HEK293 (cell line): ENCODE measurements around the gene B4GALNT3.
A peak's percentile ranks its signal among the peaks of the same experiment; 100 is the strongest.

Source experiments
- CTCF ChIA-PET: fragments of 350-600 bp; formaldehyde crosslinking; extraction: SDS; loops from one replicate; lab custom pipeline; 2021; ENCODE audit warnings: antibody characterized with exemption; lab: Yijun Ruan, JAX
- POLR2A ChIA-PET: fragments of 300-600 bp; formaldehyde crosslinking; extraction: SDS; loops from one replicate; lab custom pipeline; 2020; ENCODE audit warnings: antibody characterized with exemption, inconsistent platforms; lab: Yijun Ruan, JAX
- H3K27ac ChIP-seq: fragments of 200-500 bp; sonication (Bioruptor generic); 2 replicates; pipeline ENCODE4 v1.5.1; 2014; ENCODE audit warnings: low read depth, low read length, control low read depth, inconsistent platforms; ENCODE audit errors: extremely low read depth
- H3K36me3 ChIP-seq, 2 experiments: fragments of 200-500 bp in 1 of 2; sonication (Bioruptor generic) in 1 of 2; 1 replicate in 1 of 2; 2 replicates in 1 of 2; pipeline ENCODE4 v1.5.1; 2014 to 2017; ENCODE audit warnings: inconsistent platforms in 2 of 2, low read length in 2 of 2; ENCODE audit not compliant: control insufficient read depth in 2 of 2, insufficient read depth in 1 of 2
- H3K4me1 ChIP-seq: fragments of 200-500 bp; sonication (Bioruptor generic); 2 replicates; pipeline ENCODE4 v1.5.1; 2014; ENCODE audit warnings: mild to moderate bottlenecking, low read length, inconsistent platforms; ENCODE audit not compliant: control insufficient read depth, insufficient read depth
- H3K4me3 ChIP-seq: 2 replicates; pipeline ENCODE4 v1.5.1; 2011; ENCODE audit warnings: low read depth, mild to moderate bottlenecking, control low read depth, low read length, moderate library complexity
- H3K9me3 ChIP-seq: fragments of 200-500 bp; sonication (Bioruptor generic); 2 replicates; pipeline ENCODE4 v1.5.1; 2014; ENCODE audit warnings: low read depth, low read length, inconsistent platforms; ENCODE audit not compliant: control insufficient read depth, insufficient read depth
- PRDM1 ChIP-seq: fragments of 450-650 bp; formaldehyde crosslinking; IDR thresholded peaks from 2 replicates; pipeline ENCODE4; 2016; ENCODE audit warnings: missing biosample characterization, missing genetic modification characterization
- SCRT1 ChIP-seq: fragments of 450-650 bp; formaldehyde crosslinking; IDR thresholded peaks from 2 replicates; pipeline ENCODE4 v1.5.1; 2016; ENCODE audit warnings: missing biosample characterization, missing genetic modification characterization, borderline replicate concordance
- SCRT2 ChIP-seq: fragments of 450-650 bp; formaldehyde crosslinking; IDR thresholded peaks from 2 replicates; pipeline ENCODE4 v1.5.1; 2016; ENCODE audit warnings: missing biosample characterization, missing genetic modification characterization
- ZBTB17 ChIP-seq: fragments of 450-650 bp; formaldehyde crosslinking; IDR thresholded peaks from 2 replicates; pipeline ENCODE4 v1.5.1; 2016; ENCODE audit warnings: missing biosample characterization, missing genetic modification characterization
- ZBTB20 ChIP-seq: fragments of 450-650 bp; formaldehyde crosslinking; IDR thresholded peaks from 2 replicates; pipeline ENCODE4 v1.5.1; 2016; ENCODE audit warnings: missing biosample characterization, missing genetic modification characterization
- ZBTB48 ChIP-seq: fragments of 450-650 bp; formaldehyde crosslinking; IDR thresholded peaks from 2 replicates; pipeline ENCODE4 v1.5.1; 2016; ENCODE audit warnings: missing biosample characterization, missing genetic modification characterization
- ZNF335 ChIP-seq: fragments of 450-650 bp; formaldehyde crosslinking; conservative IDR thresholded peaks from 2 replicates; pipeline ENCODE4 v1.5.1; 2016; ENCODE audit warnings: missing biosample characterization, missing genetic modification characterization
- ZNF473 ChIP-seq: fragments of 450-650 bp; formaldehyde crosslinking; IDR thresholded peaks from 2 replicates; pipeline ENCODE4 v1.5.1; 2017; ENCODE audit warnings: missing biosample characterization, missing genetic modification characterization
- ZNF521 ChIP-seq: fragments of 450-650 bp; formaldehyde crosslinking; IDR thresholded peaks from 2 replicates; pipeline ENCODE4 v1.5.1; 2017; ENCODE audit warnings: missing biosample characterization, mild to moderate bottlenecking, missing genetic modification characterization
- ZNF600 ChIP-seq: fragments of 450-650 bp; formaldehyde crosslinking; IDR thresholded peaks from 2 replicates; pipeline ENCODE4 v1.5.1; 2016; ENCODE audit warnings: missing biosample characterization, missing genetic modification characterization
- ZNF621 ChIP-seq: fragments of 450-650 bp; formaldehyde crosslinking; IDR thresholded peaks from 2 replicates; pipeline ENCODE4 v1.5.1; 2017; ENCODE audit warnings: missing biosample characterization, missing genetic modification characterization
- ZNF777 ChIP-seq: fragments of 450-650 bp; formaldehyde crosslinking; IDR thresholded peaks from 2 replicates; pipeline ENCODE4 v1.5.1; 2017; ENCODE audit warnings: missing biosample characterization, missing genetic modification characterization, borderline replicate concordance
- ZNF837 ChIP-seq: fragments of 450-650 bp; formaldehyde crosslinking; IDR thresholded peaks from 2 replicates; pipeline ENCODE4 v1.5.1; 2016; ENCODE audit warnings: missing biosample characterization, missing genetic modification characterization
- ZSCAN16 ChIP-seq: fragments of 450-650 bp; formaldehyde crosslinking; IDR thresholded peaks from 2 replicates; pipeline ENCODE4 v1.5.1; 2016; ENCODE audit warnings: missing biosample characterization, missing genetic modification characterization
- TF ChIP-seq, protein P1 (sequence below): fragments of 450-650 bp; formaldehyde crosslinking; IDR thresholded peaks from 2 replicates; pipeline ENCODE4 v1.5.1; 2016; ENCODE audit warnings: missing biosample characterization, missing genetic modification characterization, borderline replicate concordance
- TF ChIP-seq, protein P2 (sequence below): fragments of 450-650 bp; formaldehyde crosslinking; IDR thresholded peaks from 2 replicates; pipeline ENCODE4 v1.5.1; 2017; ENCODE audit warnings: missing biosample characterization, missing genetic modification characterization

Gene B4GALNT3

DNA sequence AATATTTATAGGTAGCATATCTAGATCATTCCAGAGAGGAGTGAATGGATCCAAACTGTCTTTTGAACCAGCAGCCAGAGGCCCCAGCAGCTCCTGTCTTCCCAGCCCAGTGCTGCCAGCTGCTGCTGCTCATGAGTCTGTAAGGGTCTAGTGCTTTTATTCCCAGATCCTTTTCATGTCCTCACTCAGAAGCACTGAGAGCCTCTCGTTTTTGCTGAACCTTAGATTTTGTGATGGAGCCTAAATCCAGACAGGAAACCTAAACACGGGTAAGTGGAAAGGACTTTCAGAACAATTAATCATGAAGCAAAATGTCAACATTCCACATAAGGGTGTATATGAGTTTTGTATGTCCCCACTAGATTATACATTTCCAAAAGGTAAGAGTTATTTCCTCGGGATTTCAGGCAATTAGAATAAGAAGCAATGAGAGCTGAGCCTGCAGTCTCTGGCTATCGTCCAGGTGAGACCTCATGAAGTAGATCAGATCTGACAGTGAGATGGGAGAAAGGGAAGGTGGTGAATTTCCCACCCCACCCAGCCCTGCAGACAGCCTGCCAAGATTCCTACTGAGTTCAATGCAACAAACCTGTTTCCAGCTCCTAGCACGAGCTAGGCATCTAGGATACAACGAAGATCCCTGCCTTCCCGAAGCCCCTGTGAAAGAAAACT lies 119.1 kb downstream of the B4GALNT3 start:
- no peak overlapping the region for H3K4me3 ChIP-seq
- H3K4me1 ChIP-seq = peaks cover 3% of the 10 kb centered on the region; the same call in 1 of the 2 replicates
- H3K27ac ChIP-seq = no peak overlapping the region
- ChIA-PET POLR2A (no interaction called here), CTCF (interaction anchor here (0.7 to 2.8 kb wide), 3 partner anchors 172 to 235 kb away, joined by 3 to 19 read pairs (median 9); partner anchors contain the start of gene WNK1)
- H3K9me3 ChIP-seq = no peaks in the 10 kb centered on the region
- TF ChIP-seq PRDM1 (tag by site-specific recombination) (peak; percentile 55; the same call in 1 of the 2 replicates), ZNF837 (no peak), ZBTB48 (tag by site-specific recombination) (peak; percentile 93), ZNF335 (tag by site-specific recombination) (peak; percentile 50), ZNF777 (tag by site-specific recombination) (no peak), ZBTB20 (tag by site-specific recombination) (peak; percentile 17; the same call in 1 of the 2 replicates), ZNF600 (tag by site-specific recombination) (peak; percentile 61)
- no peaks in the 10 kb centered on the region for H3K36me3 ChIP-seq

DNA sequence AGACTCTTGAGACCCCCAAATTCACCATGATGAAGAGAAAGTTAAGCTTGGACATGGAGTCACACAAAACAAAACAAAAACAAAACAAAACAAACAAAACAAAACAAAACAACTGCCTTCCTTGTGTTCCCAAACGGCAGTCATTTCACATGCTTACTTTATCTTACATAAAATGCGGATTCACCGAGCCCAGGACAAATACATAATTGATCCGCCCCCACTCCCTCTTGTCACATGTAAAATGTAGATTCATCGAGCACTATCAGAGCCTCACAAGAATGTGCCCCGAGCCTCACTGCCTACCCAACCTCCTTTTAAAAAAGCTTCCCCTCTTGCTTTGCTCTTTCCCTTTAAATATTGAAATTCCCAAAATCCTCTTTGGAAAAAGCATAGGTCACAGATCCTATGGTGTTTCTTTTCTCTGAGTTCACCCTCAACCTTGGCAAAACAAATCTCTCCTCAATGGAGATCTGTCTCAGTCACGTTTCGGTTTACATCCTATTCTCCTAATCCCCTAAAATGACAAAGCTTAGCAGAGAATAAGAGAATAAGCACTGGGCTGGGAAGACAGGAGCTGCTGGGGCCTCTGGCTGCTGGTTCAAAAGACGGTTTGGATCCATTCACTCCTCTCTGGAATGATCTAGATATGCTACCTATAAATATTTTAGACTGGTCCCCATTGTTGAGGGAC lies 119.8 kb downstream of the B4GALNT3 start:
- ChIA-PET CTCF (interaction anchor here (0.7 to 2.8 kb wide), 4 partner anchors 171 to 237 kb away, joined by 3 to 19 read pairs (median 6); partner anchors contain the start of gene WNK1), POLR2A (interaction anchor here (1.0 kb wide), 1 partner anchor 171 kb away, joined by 3 read pairs; no protein-coding TSS in a partner anchor)
- Histone ChIP-seq H3K4me3 (no peak overlapping the region), H3K4me1 (peaks cover 3% of the 10 kb centered on the region; the same call in 1 of the 2 replicates), H3K9me3 (no peaks in the 10 kb centered on the region), H3K36me3 (no peaks in the 10 kb centered on the region), H3K27ac (no peak overlapping the region)
- TF ChIP-seq ZBTB17 (peak; percentile 35; the same call in 1 of the 2 replicates), ZSCAN16 (tag by site-specific recombination) (peak; percentile 51; the same call in 1 of the 2 replicates), SCRT2 (tag by site-specific recombination) (no peak)

DNA sequence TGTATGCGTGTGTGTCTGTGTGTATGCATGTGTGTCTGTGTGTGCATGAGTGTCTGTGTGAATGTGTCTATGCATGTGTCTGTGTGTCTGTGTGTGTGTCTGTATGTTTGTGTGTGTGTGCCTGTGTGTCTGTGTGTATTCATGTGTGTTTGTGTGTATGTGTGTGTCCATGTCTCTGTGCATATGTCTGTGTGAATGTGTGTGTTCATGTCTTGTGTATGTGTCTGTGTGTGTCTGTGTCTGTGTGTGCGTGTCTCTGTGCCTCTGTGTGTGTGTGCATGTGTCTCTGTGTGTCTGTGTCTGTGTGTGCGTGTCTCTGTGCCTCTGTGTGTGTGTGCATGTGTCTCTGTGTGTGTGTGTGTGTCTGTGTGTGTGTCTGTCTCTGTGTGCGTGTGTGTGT lies 121.1 kb downstream of the B4GALNT3 start:
- peaks cover 2% of the 10 kb centered on the region; the same call in 1 of the 2 replicates for H3K4me1 ChIP-seq
- POLR2A ChIA-PET = no interaction called here
- H3K9me3 ChIP-seq = no peaks in the 10 kb centered on the region
- no peak overlapping the region for H3K4me3 ChIP-seq
- TF ChIP-seq, protein P1, sequence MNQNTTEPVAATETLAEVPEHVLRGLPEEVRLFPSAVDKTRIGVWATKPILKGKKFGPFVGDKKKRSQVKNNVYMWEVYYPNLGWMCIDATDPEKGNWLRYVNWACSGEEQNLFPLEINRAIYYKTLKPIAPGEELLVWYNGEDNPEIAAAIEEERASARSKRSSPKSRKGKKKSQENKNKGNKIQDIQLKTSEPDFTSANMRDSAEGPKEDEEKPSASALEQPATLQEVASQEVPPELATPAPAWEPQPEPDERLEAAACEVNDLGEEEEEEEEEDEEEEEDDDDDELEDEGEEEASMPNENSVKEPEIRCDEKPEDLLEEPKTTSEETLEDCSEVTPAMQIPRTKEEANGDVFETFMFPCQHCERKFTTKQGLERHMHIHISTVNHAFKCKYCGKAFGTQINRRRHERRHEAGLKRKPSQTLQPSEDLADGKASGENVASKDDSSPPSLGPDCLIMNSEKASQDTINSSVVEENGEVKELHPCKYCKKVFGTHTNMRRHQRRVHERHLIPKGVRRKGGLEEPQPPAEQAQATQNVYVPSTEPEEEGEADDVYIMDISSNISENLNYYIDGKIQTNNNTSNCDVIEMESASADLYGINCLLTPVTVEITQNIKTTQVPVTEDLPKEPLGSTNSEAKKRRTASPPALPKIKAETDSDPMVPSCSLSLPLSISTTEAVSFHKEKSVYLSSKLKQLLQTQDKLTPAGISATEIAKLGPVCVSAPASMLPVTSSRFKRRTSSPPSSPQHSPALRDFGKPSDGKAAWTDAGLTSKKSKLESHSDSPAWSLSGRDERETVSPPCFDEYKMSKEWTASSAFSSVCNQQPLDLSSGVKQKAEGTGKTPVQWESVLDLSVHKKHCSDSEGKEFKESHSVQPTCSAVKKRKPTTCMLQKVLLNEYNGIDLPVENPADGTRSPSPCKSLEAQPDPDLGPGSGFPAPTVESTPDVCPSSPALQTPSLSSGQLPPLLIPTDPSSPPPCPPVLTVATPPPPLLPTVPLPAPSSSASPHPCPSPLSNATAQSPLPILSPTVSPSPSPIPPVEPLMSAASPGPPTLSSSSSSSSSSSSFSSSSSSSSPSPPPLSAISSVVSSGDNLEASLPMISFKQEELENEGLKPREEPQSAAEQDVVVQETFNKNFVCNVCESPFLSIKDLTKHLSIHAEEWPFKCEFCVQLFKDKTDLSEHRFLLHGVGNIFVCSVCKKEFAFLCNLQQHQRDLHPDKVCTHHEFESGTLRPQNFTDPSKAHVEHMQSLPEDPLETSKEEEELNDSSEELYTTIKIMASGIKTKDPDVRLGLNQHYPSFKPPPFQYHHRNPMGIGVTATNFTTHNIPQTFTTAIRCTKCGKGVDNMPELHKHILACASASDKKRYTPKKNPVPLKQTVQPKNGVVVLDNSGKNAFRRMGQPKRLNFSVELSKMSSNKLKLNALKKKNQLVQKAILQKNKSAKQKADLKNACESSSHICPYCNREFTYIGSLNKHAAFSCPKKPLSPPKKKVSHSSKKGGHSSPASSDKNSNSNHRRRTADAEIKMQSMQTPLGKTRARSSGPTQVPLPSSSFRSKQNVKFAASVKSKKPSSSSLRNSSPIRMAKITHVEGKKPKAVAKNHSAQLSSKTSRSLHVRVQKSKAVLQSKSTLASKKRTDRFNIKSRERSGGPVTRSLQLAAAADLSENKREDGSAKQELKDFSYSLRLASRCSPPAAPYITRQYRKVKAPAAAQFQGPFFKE (tag by site-specific recombination) = peak; percentile 88; the same call in 1 of the 2 replicates
- TF ChIP-seq ZNF521 (peak; percentile 76; the same call in 1 of the 2 replicates), SCRT1 (no peak), ZNF621 (tag by site-specific recombination) (peak; percentile 74; the same call in 1 of the 2 replicates), ZNF473 (no peak)
- TF ChIP-seq, protein P2, sequence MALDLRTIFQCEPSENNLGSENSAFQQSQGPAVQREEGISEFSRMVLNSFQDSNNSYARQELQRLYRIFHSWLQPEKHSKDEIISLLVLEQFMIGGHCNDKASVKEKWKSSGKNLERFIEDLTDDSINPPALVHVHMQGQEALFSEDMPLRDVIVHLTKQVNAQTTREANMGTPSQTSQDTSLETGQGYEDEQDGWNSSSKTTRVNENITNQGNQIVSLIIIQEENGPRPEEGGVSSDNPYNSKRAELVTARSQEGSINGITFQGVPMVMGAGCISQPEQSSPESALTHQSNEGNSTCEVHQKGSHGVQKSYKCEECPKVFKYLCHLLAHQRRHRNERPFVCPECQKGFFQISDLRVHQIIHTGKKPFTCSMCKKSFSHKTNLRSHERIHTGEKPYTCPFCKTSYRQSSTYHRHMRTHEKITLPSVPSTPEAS (tag by site-specific recombination) = peak; percentile 99
- H3K36me3 ChIP-seq = no peaks in the 10 kb centered on the region
- CTCF ChIA-PET = interaction anchor here (1.0 to 1.5 kb wide), 2 partner anchors 170 to 235 kb away, joined by 4 to 7 read pairs; no protein-coding TSS in a partner anchor
- H3K27ac ChIP-seq = no peak overlapping the region
